Smooth muscle cell (in vitro differentiated cells): Measurements from ENCODE around the gene PSMG4. TPM values are rescaled to one million over a fixed set of nuclear protein-coding genes. Genes with fewer than 3 reads are reported as not detected.

ENCODE experiments used
- DNase-seq: peaks from one replicate; lab custom pipeline; 2025; ENCODE audit not compliant: unreplicated experiment; lab: John Stamatoyannopoulos, UW
- H2AFZ ChIP-seq: fragments of 200-600 bp; sonication (generic); 2 replicates; pipeline ENCODE4 v1.6.0; 2016; ENCODE audit warnings: antibody characterized with exemption, low read depth, mild to moderate bottlenecking
- H3F3A ChIP-seq: fragments of 200-600 bp; sonication (generic); 2 replicates; pipeline ENCODE4 v1.6.0; 2017; ENCODE audit warnings: antibody characterized with exemption, low read depth
- H3K27ac ChIP-seq: fragments of 200-600 bp; sonication (generic); 2 replicates; pipeline ENCODE4 v1.5.1; 2016; ENCODE audit warnings: low read depth, mild to moderate bottlenecking
- H3K27me3 ChIP-seq: fragments of 200-600 bp; sonication (generic); 2 replicates; pipeline ENCODE4 v1.6.1; 2016; ENCODE audit warnings: low read depth, mild to moderate bottlenecking
- H3K36me3 ChIP-seq: fragments of 200-600 bp; sonication (generic); 2 replicates; pipeline ENCODE4 v1.5.1; 2016; ENCODE audit warnings: low read depth
- H3K4me1 ChIP-seq: fragments of 200-600 bp; sonication (generic); 2 replicates; pipeline ENCODE4 v1.5.1; 2016; ENCODE audit warnings: low read depth
- H3K4me2 ChIP-seq: fragments of 200-600 bp; sonication (generic); 2 replicates; pipeline ENCODE4 v1.6.0; 2016; ENCODE audit warnings: mild to moderate bottlenecking
- H3K4me3 ChIP-seq: fragments of 200-600 bp; sonication (generic); 2 replicates; pipeline ENCODE4 v1.5.1; 2016; ENCODE audit warnings: mild to moderate bottlenecking
- H3K79me2 ChIP-seq: fragments of 200-600 bp; sonication (generic); 2 replicates; pipeline ENCODE4 v1.6.0; 2016; ENCODE audit warnings: low read depth, mild to moderate bottlenecking
- H3K9ac ChIP-seq: fragments of 200-600 bp; sonication (generic); 2 replicates; pipeline ENCODE4 v1.6.0; 2016; ENCODE audit warnings: low read depth
- H3K9me3 ChIP-seq: fragments of 200-600 bp; sonication (generic); replicated peaks from 2 replicates; pipeline ENCODE4 v1.5.1; 2016; ENCODE audit warnings: low read depth
- H4K20me1 ChIP-seq: fragments of 200-600 bp; sonication (generic); 2 replicates; pipeline ENCODE4 v1.6.0; 2016; ENCODE audit warnings: low read depth
- WGBS: methylation state at CpG from one replicate; pipeline ENCODE4 v1.1.7; 2016; ENCODE audit warnings: low lambda C conversion rate; 5-methylcytosine and 5-hydroxymethylcytosine counted together
- polyA plus RNA-seq: library from polyadenylated mRNA; unstranded; fragments of >200 nt; fragmentation: Nextera tagmentation; extraction: Ambion mirVana; gene quantifications from 2 replicates; pipeline ENCODE4 v1.2.1, GENCODE V29; 2016
- total RNA-seq: library from RNA; depleted of rRNA; stranded (reverse); fragments of >200 nt; gene quantifications from 2 replicates; pipeline ENCODE4 v1.2.3, GENCODE V29; 2014
- TF ChIP-seq, protein P1 (sequence below): fragments of 200-600 bp; sonication (generic); IDR thresholded peaks from 2 replicates; pipeline ENCODE4 v1.5.1; 2017; ENCODE audit warnings: borderline replicate concordance, mild to moderate bottlenecking, antibody characterized with exemption; ENCODE audit not compliant: insufficient read depth, poor library complexity, severe bottlenecking

The PSMG4 gene
- total and polyA plus RNA-seq, 2 experiments from 2014 or later: 10.9 to 12.5 TPM

DNA sequence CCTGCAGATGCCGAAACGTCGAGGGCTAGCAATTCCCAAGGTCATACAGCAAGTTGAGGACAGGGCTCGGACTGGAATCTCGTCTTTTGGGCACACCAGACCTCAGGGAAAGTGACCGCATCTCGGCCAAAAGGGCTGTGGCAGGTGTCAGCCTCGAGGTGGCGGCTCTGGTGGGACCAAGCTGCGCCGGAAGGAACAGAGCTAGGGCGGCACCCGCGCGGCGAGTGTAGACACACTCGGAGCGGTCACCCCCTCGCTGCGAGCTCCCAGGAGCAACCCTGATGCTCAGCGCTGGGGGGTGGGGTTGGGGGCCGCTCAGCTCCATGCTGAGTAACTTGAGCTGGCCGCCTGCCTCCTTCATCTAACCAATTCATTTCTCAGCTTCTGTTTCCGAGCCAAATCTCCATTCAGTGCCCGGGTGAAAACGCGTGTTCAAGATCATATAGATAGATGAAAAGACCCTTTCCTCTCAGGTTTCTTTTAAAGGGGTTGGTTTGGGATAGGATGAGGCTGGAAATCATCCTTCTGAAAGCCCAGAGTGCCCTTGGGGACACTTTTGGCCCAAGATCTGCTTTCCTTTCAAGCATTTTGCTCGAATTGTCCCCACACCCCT lies 29.1 kb upstream of the PSMG4 start:
- Histone ChIP-seq H4K20me1 (peaks cover 5% of the 10 kb centered on the region), H2AFZ (no peak overlapping the region), H3K4me2 (peak overlapping the region; percentile 84), H3K27me3 (peaks cover 51% of the 10 kb centered on the region), H3K27ac (no peak overlapping the region), H3K4me1 (peaks cover 33% of the 10 kb centered on the region), H3K9me3 (no peaks in the 10 kb centered on the region), H3K36me3 (no peaks in the 10 kb centered on the region), H3K9ac (no peak overlapping the region), H3F3A (peaks cover 13% of the 10 kb centered on the region), H3K79me2 (no peaks in the 10 kb centered on the region), H3K4me3 (peak overlapping the region; percentile 57)
- no peak for DNase-seq
- TF ChIP-seq, protein P1, sequence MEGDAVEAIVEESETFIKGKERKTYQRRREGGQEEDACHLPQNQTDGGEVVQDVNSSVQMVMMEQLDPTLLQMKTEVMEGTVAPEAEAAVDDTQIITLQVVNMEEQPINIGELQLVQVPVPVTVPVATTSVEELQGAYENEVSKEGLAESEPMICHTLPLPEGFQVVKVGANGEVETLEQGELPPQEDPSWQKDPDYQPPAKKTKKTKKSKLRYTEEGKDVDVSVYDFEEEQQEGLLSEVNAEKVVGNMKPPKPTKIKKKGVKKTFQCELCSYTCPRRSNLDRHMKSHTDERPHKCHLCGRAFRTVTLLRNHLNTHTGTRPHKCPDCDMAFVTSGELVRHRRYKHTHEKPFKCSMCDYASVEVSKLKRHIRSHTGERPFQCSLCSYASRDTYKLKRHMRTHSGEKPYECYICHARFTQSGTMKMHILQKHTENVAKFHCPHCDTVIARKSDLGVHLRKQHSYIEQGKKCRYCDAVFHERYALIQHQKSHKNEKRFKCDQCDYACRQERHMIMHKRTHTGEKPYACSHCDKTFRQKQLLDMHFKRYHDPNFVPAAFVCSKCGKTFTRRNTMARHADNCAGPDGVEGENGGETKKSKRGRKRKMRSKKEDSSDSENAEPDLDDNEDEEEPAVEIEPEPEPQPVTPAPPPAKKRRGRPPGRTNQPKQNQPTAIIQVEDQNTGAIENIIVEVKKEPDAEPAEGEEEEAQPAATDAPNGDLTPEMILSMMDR: no peak
- WGBS: 4% methylated on average over 28 of the region's 28 CpGs

DNA sequence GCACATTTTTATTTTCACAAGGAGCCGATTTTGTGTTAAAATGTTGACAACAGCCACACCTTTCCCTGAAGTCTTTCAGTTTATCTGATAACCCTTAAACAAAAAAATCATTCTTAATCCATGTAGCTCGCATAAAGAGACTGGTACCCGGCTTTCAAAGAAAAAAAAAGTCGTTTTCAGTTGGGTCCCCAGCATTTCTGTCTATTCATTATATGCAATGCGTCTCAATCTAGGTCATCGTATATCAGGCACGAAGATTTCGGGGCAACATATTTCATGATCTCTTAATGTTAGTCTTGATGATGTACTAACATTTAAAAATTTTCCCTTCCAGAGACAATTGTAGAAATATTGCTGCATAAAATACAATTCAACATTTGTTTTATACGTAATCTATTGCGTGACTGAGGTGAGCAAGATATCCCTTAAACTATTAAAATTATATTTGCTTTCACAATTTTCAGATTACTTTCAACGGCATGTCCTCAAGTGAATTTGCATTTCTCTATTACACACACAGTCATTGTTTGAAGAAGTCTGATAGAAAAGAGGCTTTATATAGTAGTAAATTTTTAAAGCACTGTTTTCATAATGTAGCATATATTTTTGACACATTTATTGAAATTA lies 28.4 kb upstream of the PSMG4 start:
- H3K27me3 ChIP-seq: peaks cover 51% of the 10 kb centered on the region
- 45% methylated on average over 11 of the region's 11 CpGs for WGBS

DNA sequence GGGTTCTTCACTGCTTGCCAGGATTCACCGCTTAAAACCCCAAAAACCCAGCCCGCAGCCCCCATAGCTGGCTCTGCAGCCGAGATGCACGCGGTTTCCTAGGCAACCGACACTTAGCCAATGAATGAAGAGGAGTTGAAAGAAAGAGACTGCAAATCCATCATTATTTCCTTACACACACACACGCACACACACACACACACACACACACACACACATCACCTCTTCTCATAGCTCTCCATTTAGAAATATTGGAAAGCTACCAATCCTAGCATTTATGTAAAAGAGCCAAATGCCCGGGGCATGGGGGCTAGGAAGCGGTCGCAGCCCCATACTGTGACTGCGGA lies 27.9 kb upstream of the PSMG4 start:
- no peaks in the 10 kb centered on the region for H3K36me3 ChIP-seq
- H3K9me3 ChIP-seq: no peaks in the 10 kb centered on the region
- H3K27ac ChIP-seq: no peak overlapping the region
- peak overlapping the region; percentile 94 for H2AFZ ChIP-seq
- peaks cover 51% of the 10 kb centered on the region for H3K27me3 ChIP-seq
- H3K79me2 ChIP-seq: no peaks in the 10 kb centered on the region
- H3F3A ChIP-seq: peaks cover 13% of the 10 kb centered on the region
- H3K9ac ChIP-seq: peak overlapping the region; percentile 65
- 4% methylated on average over 11 of the region's 11 CpGs for WGBS
- peak overlapping the region; percentile 80 for H3K4me3 ChIP-seq
- TF ChIP-seq, protein P1: no peak
- peak overlapping the region; percentile 95 for H3K4me2 ChIP-seq
- DNase-seq: no peak
- peaks cover 30% of the 10 kb centered on the region for H3K4me1 ChIP-seq
- H4K20me1 ChIP-seq: peaks cover 5% of the 10 kb centered on the region

More for the DNA sequence above, 28.4 kb upstream of the PSMG4 start:
- H3K27ac ChIP-seq: no peak overlapping the region
- H4K20me1 ChIP-seq: peaks cover 5% of the 10 kb centered on the region
- H3K9me3 ChIP-seq: no peaks in the 10 kb centered on the region
- DNase-seq: no peak
- no peak overlapping the region for H2AFZ ChIP-seq
- no peaks in the 10 kb centered on the region for H3K36me3 ChIP-seq
- no peaks in the 10 kb centered on the region for H3K79me2 ChIP-seq
- peak overlapping the region; percentile 95 for H3K4me2 ChIP-seq
- TF ChIP-seq, protein P1: no peak
- no peak overlapping the region for H3K9ac ChIP-seq
- H3F3A ChIP-seq: peaks cover 13% of the 10 kb centered on the region
- peak overlapping the region; percentile 80 for H3K4me3 ChIP-seq
- peaks cover 33% of the 10 kb centered on the region for H3K4me1 ChIP-seq
